ENCODE data around the gene ID1. TPM values are rescaled to one million over a fixed set of nuclear protein-coding genes. Genes with fewer than 3 reads are reported as not detected.
A peak's percentile ranks its signal among the peaks of the same experiment; 100 is the strongest.

The ID1 gene
- total RNA-seq, 1 experiment from 2014 or later, result 360 TPM

- DNase-seq, result peak; percentile 75
- Histone ChIP-seq H2BK20ac (ENCODE audit: low read depth, low read length, poor library complexity, severe bottlenecking) (no peak overlapping the region), H2AK5ac (ENCODE audit: insufficient read length, low read length) (no peak overlapping the region), H3K79me1 (ENCODE audit: insufficient read depth, low read depth, low read length, poor library complexity, severe bottlenecking) (no peaks in the 10 kb centered on the region), H3K27me3 (ENCODE audit: insufficient read depth, low read length) (no peaks in the 10 kb centered on the region), H3K23ac (ENCODE audit: insufficient read length, low read depth, low read length) (no peak overlapping the region), H3K4ac (ENCODE audit: low read depth, low read length) (no peak overlapping the region), H3K18ac (ENCODE audit: insufficient read length, low read depth, low read length) (no peak overlapping the region), H4K8ac (replicated peaks; ENCODE audit: insufficient read length, low read depth, low read length) (no peak overlapping the region), H3K79me2 (ENCODE audit: insufficient read depth, low read length) (no peaks in the 10 kb centered on the region), H4K91ac (ENCODE audit: insufficient read length, low read depth, low read length) (no peak overlapping the region), H2BK5ac (ENCODE audit: insufficient read length, low read length) (no peak overlapping the region), H3K9me3 (ENCODE audit: control insufficient read depth, low read depth, low read length) (no peaks in the 10 kb centered on the region), H3K9ac (ENCODE audit: extremely low read depth, insufficient read length, low read length) (no peak overlapping the region), H3K4me1 (ENCODE audit: insufficient read depth, low read length) (peaks cover 11% of the 10 kb centered on the region; the same call in 1 of the 2 replicates), H3K56ac (ENCODE audit: insufficient read length, low read depth, low read length) (no peak overlapping the region), H4K5ac (ENCODE audit: insufficient read length, low read depth, low read length) (no peak overlapping the region), H3K23me2 (ENCODE audit: insufficient read length, low read depth, low read length, poor library complexity, severe bottlenecking) (peaks cover 8% of the 10 kb centered on the region), H4K20me1 (ENCODE audit: control insufficient read depth, insufficient read depth, insufficient read length) (peaks cover 2% of the 10 kb centered on the region), H3K27ac (ENCODE audit: insufficient read length, low read depth, low read length) (no peak overlapping the region), H3K14ac (ENCODE audit: insufficient read depth, low read length) (no peak overlapping the region; the same call in 1 of the 2 replicates), H2BK12ac (ENCODE audit: insufficient read length, low read depth, low read length) (no peak overlapping the region), H3T11ph (ENCODE audit: low read length) (no peak overlapping the region), H3K4me2 (ENCODE audit: insufficient read depth, insufficient read length, low read length) (no peak overlapping the region), H2BK15ac (ENCODE audit: low read depth, low read length) (no peak overlapping the region), H2AFZ (ENCODE audit: low read length) (no peak overlapping the region), H2BK120ac (ENCODE audit: low read depth, low read length, poor library complexity, severe bottlenecking) (no peak overlapping the region)
- peaks cover 62 to 66% of the 10 kb centered on the region in 2 experiments for H3K4me1 Mint-ChIP-seq
- H3K27me3 Mint-ChIP-seq (ENCODE audit: low read depth), result no peaks in the 10 kb centered on the region
- H3K4me3 Mint-ChIP-seq, result no peak overlapping the region
- no peaks in the 10 kb centered on the region; a peak in 3 of 5 replicates for H3K9me3 Mint-ChIP-seq
- WGBS (ENCODE audit: extremely low coverage, insufficient read length, low lambda C conversion rate), result no CpG with 5 or more reads among the region's 7 CpGs
- peak overlapping the region; percentile 91 to 95 (median 94); a peak in 6 of 7 replicates for H3K27ac Mint-ChIP-seq
- TF ChIP-seq, protein P1, sequence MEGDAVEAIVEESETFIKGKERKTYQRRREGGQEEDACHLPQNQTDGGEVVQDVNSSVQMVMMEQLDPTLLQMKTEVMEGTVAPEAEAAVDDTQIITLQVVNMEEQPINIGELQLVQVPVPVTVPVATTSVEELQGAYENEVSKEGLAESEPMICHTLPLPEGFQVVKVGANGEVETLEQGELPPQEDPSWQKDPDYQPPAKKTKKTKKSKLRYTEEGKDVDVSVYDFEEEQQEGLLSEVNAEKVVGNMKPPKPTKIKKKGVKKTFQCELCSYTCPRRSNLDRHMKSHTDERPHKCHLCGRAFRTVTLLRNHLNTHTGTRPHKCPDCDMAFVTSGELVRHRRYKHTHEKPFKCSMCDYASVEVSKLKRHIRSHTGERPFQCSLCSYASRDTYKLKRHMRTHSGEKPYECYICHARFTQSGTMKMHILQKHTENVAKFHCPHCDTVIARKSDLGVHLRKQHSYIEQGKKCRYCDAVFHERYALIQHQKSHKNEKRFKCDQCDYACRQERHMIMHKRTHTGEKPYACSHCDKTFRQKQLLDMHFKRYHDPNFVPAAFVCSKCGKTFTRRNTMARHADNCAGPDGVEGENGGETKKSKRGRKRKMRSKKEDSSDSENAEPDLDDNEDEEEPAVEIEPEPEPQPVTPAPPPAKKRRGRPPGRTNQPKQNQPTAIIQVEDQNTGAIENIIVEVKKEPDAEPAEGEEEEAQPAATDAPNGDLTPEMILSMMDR (conservative IDR thresholded peaks at IDR 0.05), result no peak
- H3K36me3 Mint-ChIP-seq (ENCODE audit: insufficient read depth in 1 of 3, low read depth in 3 of 3), result no peaks in the 10 kb centered on the region; a peak in 2 of 7 replicates
Measured at GRCh38 chr20:31590717-31591225, 14.3 kb upstream of the ID1 start.
